ENCODE measurements around the gene SSBP3.

DNA sequence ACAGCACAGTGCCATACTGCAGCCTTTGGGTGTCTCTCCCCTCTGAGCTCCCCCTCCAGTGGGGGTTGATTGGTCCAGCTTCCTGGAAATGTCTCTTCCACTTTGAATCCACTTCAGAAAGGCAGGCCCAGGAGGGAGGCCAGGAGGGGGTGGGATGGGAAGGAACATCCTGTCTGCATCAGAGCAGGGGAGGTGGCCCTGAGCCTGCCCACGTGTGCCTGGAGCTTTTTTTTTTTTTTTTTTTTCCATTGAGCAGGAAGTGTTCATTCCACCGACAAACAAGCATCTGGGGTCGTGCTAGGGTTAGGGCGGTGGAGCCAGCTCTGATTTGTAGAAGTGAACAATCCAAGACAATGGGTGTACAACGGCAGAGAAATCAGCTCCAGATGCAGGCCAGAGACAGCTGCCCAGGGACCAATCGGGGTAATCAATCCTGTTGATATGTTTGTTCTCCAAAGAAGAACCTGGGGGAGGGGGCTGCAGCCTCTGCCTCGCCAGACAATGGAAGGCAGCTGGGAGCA is 93.3 kb downstream of the SSBP3 start:
- TF ChIP-seq, protein P1, sequence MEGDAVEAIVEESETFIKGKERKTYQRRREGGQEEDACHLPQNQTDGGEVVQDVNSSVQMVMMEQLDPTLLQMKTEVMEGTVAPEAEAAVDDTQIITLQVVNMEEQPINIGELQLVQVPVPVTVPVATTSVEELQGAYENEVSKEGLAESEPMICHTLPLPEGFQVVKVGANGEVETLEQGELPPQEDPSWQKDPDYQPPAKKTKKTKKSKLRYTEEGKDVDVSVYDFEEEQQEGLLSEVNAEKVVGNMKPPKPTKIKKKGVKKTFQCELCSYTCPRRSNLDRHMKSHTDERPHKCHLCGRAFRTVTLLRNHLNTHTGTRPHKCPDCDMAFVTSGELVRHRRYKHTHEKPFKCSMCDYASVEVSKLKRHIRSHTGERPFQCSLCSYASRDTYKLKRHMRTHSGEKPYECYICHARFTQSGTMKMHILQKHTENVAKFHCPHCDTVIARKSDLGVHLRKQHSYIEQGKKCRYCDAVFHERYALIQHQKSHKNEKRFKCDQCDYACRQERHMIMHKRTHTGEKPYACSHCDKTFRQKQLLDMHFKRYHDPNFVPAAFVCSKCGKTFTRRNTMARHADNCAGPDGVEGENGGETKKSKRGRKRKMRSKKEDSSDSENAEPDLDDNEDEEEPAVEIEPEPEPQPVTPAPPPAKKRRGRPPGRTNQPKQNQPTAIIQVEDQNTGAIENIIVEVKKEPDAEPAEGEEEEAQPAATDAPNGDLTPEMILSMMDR (IDR thresholded peaks at IDR 0.05), result no peak
- TF ChIP-seq POLR2A (IDR thresholded peaks at IDR 0.05), result no peak

Data from body of pancreas (tissue), 4 donors.